Measurements from ENCODE around the gene PCSK6. TPM values are rescaled to one million over a fixed set of nuclear protein-coding genes. Genes with fewer than 3 reads are reported as not detected.

The PCSK6 gene
- polyA plus RNA-seq, 1 donor from 2014 or later = 1.1 TPM

DNA sequence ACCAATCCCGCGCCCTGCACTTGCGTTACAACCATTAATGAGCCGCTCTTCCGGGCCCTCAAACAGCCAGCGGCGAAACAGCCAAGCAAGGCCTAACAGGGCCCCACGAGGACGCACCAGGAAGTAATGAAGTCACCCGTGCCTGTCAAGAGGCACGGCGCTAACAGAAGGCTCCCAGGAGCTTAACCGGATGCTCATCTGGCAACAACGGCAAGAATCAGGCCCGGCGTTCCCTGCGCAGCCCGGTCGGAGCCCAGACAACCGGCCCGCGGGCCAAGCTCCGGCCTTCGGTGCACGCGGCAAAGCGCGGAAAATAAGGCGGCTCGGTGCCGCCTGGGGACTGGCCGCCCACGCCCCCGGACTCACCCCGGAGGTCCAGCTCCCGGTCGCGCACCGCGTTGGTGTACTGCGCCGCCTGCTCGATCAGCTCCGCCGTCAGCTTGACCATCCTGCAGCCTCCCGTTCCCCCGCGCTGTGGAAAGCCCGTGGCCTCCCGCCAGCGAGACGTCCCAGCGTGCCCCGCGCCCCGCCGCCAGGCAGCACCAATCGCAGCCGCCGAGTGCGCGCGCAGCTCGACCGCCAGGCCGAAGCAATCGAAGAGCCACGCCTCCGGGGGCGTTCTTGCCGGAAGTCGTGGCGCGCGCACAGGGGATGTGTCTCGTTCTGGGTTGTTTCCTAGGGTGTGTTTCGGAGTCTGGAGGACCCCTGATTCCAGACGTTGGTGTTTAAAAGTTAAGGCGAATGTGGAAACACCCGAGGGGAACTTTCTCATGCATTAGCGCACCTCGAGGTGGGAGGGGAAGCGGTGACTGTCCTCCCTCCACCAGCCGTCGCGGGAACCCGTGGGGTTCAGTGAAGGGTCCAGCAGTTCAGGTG lies 194.5 kb downstream of the PCSK6 start, which contains the start of gene SNRPA1:
Gene SNRPA1, minus strand, starts transcription at position 518 of the 876 bp plus-strand sequence. Its CDS starts 70 bp downstream, at position 448.
- peak within 1 kb of the TSS; percentile 87 for H3K27ac ChIP-seq (ENCODE audit: low read length)
- peaks cover 49% of the 10 kb centered on the region for H3K79me2 ChIP-seq (replicated peaks; ENCODE audit: insufficient read depth, low read length)
- TF ChIP-seq, protein P1, sequence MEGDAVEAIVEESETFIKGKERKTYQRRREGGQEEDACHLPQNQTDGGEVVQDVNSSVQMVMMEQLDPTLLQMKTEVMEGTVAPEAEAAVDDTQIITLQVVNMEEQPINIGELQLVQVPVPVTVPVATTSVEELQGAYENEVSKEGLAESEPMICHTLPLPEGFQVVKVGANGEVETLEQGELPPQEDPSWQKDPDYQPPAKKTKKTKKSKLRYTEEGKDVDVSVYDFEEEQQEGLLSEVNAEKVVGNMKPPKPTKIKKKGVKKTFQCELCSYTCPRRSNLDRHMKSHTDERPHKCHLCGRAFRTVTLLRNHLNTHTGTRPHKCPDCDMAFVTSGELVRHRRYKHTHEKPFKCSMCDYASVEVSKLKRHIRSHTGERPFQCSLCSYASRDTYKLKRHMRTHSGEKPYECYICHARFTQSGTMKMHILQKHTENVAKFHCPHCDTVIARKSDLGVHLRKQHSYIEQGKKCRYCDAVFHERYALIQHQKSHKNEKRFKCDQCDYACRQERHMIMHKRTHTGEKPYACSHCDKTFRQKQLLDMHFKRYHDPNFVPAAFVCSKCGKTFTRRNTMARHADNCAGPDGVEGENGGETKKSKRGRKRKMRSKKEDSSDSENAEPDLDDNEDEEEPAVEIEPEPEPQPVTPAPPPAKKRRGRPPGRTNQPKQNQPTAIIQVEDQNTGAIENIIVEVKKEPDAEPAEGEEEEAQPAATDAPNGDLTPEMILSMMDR (IDR thresholded peaks at IDR 0.05; ENCODE audit: poor library complexity, severe bottlenecking) = no peak
- TF ChIP-seq, protein P2, sequence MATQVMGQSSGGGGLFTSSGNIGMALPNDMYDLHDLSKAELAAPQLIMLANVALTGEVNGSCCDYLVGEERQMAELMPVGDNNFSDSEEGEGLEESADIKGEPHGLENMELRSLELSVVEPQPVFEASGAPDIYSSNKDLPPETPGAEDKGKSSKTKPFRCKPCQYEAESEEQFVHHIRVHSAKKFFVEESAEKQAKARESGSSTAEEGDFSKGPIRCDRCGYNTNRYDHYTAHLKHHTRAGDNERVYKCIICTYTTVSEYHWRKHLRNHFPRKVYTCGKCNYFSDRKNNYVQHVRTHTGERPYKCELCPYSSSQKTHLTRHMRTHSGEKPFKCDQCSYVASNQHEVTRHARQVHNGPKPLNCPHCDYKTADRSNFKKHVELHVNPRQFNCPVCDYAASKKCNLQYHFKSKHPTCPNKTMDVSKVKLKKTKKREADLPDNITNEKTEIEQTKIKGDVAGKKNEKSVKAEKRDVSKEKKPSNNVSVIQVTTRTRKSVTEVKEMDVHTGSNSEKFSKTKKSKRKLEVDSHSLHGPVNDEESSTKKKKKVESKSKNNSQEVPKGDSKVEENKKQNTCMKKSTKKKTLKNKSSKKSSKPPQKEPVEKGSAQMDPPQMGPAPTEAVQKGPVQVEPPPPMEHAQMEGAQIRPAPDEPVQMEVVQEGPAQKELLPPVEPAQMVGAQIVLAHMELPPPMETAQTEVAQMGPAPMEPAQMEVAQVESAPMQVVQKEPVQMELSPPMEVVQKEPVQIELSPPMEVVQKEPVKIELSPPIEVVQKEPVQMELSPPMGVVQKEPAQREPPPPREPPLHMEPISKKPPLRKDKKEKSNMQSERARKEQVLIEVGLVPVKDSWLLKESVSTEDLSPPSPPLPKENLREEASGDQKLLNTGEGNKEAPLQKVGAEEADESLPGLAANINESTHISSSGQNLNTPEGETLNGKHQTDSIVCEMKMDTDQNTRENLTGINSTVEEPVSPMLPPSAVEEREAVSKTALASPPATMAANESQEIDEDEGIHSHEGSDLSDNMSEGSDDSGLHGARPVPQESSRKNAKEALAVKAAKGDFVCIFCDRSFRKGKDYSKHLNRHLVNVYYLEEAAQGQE (IDR thresholded peaks at IDR 0.05; ENCODE audit: borderline replicate concordance) = no peak
- TF ChIP-seq EP300 (conservative IDR thresholded peaks at IDR 0.05; ENCODE audit: poor library complexity, severe bottlenecking) (peak; percentile 56), TAF1 (IDR thresholded peaks at IDR 0.05; ENCODE audit: low read depth) (peak; percentile 68), POLR2AphosphoS5 (IDR thresholded peaks at IDR 0.05) (peak; percentile 95), EZH2 (IDR thresholded peaks at IDR 0.05; ENCODE audit: borderline replicate concordance, insufficient read depth, low read length, poor library complexity, severe bottlenecking) (no peak), SMC3 (conservative IDR thresholded peaks at IDR 0.05; ENCODE audit: poor library complexity) (no peak), MXI1 (conservative IDR thresholded peaks at IDR 0.05; ENCODE audit: poor library complexity, severe bottlenecking) (peak; percentile 95), RAD21 (conservative IDR thresholded peaks at IDR 0.05) (no peak)

DNA sequence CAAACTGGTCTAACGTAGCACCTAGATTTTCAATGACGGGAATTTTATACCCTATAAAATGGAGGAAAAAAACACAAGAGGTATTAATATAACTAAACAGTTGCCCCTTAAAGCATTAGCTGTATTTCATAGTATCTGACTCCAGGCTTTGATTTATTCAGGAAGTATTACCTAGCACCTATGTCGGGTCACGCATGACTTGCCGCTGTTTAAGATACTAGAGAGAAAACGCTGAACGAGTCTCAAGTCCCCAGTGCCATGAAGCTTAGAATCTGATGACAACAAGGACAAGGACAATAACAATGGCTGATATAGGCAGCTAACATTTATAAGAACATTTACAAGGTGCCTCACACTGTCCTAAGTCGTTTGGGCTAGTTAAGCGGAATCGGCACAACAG lies 196.4 kb downstream of the PCSK6 start:
- Histone ChIP-seq H3F3A (ENCODE audit: insufficient read depth, low read length, poor library complexity, severe bottlenecking) (peaks cover 8% of the 10 kb centered on the region), H3K9me3 (ENCODE audit: low read length) (no peaks in the 10 kb centered on the region), H2AFZ (ENCODE audit: low read depth, low read length) (no peak overlapping the region), H3K79me2 (replicated peaks; ENCODE audit: insufficient read depth, low read length) (peaks cover 60% of the 10 kb centered on the region), H3K36me3 (ENCODE audit: insufficient read depth, low read length) (no peaks in the 10 kb centered on the region), H3K4me3 (ENCODE audit: low read length) (peak overlapping the region; percentile 93), H3K4me2 (ENCODE audit: low read length) (peak overlapping the region; percentile 75), H3K27ac (ENCODE audit: low read length) (no peak overlapping the region), H3K27me3 (ENCODE audit: insufficient read depth, low read depth, low read length) (no peaks in the 10 kb centered on the region), H3K9ac (ENCODE audit: low read length) (no peak overlapping the region), H3K9me2 (ENCODE audit: insufficient read depth, low read length) (no peaks in the 10 kb centered on the region), H4K20me1 (ENCODE audit: insufficient read depth) (peaks cover 3% of the 10 kb centered on the region)
- TF ChIP-seq POLR2AphosphoS5 (IDR thresholded peaks at IDR 0.05) = no peak
- no peak for TF ChIP-seq RAD21 (conservative IDR thresholded peaks at IDR 0.05)
- TF ChIP-seq EP300 (conservative IDR thresholded peaks at IDR 0.05; ENCODE audit: poor library complexity, severe bottlenecking) = no peak
- TF ChIP-seq, protein P2 (IDR thresholded peaks at IDR 0.05; ENCODE audit: borderline replicate concordance) = no peak

More for the DNA sequence above, 194.5 kb downstream of the PCSK6 start, which contains the start of gene SNRPA1:
- peak within 1 kb of the TSS; percentile 88 for H3K9ac ChIP-seq (ENCODE audit: low read length)
- H3K4me2 ChIP-seq (ENCODE audit: low read length) = peak within 1 kb of the TSS; percentile 75
- H4K20me1 ChIP-seq (ENCODE audit: insufficient read depth) = peaks cover 3% of the 10 kb centered on the region
- H3K9me2 ChIP-seq (ENCODE audit: insufficient read depth, low read length) = no peaks in the 10 kb centered on the region
- peak within 1 kb of the TSS; percentile 84 for H2AFZ ChIP-seq (ENCODE audit: low read depth, low read length)
- H3F3A ChIP-seq (ENCODE audit: insufficient read depth, low read length, poor library complexity, severe bottlenecking) = peaks cover 8% of the 10 kb centered on the region
- H3K36me3 ChIP-seq (ENCODE audit: insufficient read depth, low read length) = no peaks in the 10 kb centered on the region
- H3K4me3 ChIP-seq (ENCODE audit: low read length) = peak within 1 kb of the TSS; percentile 93
- H3K9me3 ChIP-seq (ENCODE audit: low read length) = no peaks in the 10 kb centered on the region
- no peaks in the 10 kb centered on the region for H3K27me3 ChIP-seq (ENCODE audit: insufficient read depth, low read depth, low read length)

Data from neural cell (in vitro differentiated cells).